ENCODE measurements around the gene GRK5.

- TF ChIP-seq CTCF (IDR thresholded peaks at IDR 0.05) (no peak), POLR2A (IDR thresholded peaks at IDR 0.05) (no peak)
These were observed 17.5 kb upstream of the GRK5 start for GRCh38 chr10:119189811-119190282.
